ENCODE measurements around the gene UBE2Q1.
A peak's percentile ranks its signal among the peaks of the same experiment; 100 is the strongest.

Gene UBE2Q1

DNA sequence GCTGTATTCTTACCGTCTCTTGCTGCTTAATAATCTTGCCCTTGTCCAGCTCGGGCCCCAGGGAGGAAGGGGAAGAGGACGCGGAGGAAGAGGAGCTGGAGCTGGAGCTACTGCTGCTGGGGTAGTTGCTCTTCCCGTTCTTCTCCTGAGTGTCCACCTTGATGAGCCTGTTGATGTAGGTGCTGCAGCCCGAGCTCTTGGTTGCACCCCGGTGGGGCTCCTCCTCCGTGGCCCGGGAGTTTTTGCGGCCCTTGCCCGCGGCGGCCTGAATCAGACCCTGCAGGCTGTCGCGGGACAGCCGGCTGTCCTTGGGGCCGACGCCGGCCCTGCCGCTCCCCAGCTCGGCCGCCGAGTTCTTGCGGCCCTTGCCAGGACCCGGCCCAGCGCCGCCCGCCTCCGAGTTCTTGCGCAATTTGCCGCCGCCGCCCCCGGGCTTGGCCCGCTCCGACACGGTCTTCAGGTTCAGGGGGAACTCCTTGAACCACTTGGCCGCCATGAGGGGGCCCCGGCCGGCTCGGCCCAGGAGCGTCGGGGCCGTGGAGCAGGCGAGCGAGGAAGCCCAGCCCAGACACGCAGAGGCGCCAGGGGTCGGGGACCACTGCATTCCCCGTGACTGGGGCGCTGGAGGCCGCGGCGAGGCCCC, 56.9 kb downstream of the UBE2Q1 start:
- peak; percentile 7 for DNase-seq

DNA sequence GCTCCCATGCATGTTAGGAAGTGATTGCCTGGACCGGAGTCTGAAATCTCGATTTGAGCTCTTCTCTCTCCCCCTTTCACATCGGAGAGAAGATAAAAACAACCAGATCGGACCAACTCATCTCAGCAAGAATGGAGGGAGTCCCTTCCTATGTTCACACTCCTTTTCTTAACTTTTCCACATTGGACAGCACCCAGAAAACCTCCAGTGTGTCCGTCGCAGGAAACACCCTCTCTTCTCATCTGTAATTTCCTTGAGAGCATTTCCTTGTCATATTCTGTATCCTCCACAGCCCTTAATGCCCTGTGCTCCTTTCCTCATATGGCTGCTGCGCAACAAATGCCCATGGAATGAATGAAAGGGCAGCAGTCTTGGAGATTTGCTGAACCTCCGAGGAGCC, 57.9 kb downstream of the UBE2Q1 start:
- no peak for DNase-seq

DNA sequence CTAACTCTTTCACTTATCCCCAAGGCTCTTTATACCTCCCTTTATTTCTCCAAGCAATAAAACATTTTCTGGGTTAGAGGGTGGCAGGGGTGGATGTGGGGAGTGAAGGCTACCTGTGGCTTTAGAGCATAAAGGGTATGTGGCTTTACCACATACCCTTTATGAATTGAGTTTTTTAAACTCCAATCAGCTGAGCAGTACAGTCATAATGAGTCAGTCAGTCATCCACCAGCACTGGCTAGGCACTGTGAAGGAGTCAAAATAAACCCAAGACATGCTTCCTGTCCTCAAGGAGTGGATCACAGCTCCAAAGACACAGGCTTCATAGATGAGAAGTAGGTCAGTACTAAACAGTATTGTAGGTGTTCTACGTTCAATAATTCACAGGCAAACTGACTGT, 59.0 kb downstream of the UBE2Q1 start:
- peak; percentile 15 for DNase-seq
